ENCODE data around the gene SV2C.

GRCh38 chr5:76339919-76340318 lies 256.7 kb downstream of the SV2C start:
- TF ChIP-seq CTCF (IDR thresholded peaks at IDR 0.05; ENCODE audit: low read length) = no peak
- no peak for TF ChIP-seq EZH2 (optimal IDR thresholded peaks at IDR 0.05; ENCODE audit: low read depth, low read length)
